G401.6 (cell line): ENCODE data around the gene ACTL10.

ENCODE experiments used
- FAIRE-seq: peaks from 2 replicates; lab custom pipeline; 2012; peaks lifted over from hg19 to GRCh38; lab: Jason Lieb, UNC

ACTL10 gene

DNA sequence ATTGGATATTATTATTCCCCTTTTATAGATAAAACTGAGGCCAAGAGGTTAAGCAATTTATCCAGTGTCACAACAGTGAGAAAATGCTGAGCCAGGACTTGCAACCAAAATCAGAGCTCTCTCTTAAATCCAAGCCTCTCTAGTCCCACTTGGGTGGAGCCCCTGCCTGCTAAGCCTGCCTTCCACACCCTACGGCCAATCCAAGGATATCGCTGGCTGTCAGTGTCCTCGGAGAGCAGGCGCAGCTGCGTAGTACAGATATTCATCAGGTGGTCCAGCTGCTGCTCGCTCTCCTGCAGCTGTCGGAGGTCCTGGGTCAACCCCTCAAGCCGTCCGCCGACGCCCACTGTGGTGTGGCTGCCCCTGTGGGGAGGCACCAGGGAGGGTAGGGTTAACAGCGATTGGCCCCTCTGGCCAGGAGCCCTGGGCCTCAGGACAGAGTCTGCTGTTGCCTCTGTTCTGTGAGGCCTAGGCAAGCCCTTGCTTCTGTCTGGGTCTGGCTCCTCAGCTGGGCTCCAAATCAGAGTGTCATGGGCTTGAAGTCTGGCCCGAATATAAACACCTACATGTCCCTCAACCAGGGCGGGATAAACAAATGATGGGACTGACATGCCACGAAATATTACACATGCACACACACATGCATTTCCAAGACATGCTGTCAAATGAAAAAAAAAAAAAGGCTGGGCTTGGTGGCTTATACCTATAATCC, 11.4 kb downstream of the ACTL10 start:
- no peak for FAIRE-seq

- FAIRE-seq = no peak
Measured at GRCh38 chr20:33679758-33680485, 13.2 kb downstream of the ACTL10 start.

DNA sequence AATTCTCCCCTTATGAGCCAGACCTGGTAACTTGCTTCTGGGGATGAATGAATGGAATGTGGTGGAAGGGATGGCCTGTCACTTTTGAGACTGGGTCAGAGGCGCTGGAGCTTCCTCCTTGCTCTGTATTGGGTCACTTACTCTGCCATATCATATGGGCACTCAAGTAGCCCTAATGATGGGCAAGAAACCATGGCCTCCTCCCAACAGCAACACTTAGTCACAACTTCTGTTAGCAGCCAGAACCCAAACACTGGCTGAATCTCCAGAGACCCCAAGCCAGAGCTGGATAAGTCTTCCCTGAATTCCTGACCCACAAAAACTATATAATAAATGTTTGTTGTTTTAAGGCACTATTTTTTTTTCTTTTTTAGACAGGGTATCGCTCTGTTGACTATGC, 13.9 kb downstream of the ACTL10 start:
- no peak for FAIRE-seq

GRCh38 chr20:33681288-33681687, 14.5 kb downstream of the ACTL10 start:
- no peak for FAIRE-seq

GRCh38 chr20:33681728-33682353, 15.1 kb downstream of the ACTL10 start:
- FAIRE-seq = no peak

GRCh38 chr20:33684533-33685327, 18.0 kb downstream of the ACTL10 start:
- no peak for FAIRE-seq

GRCh38 chr20:33685328-33686099, 18.8 kb downstream of the ACTL10 start:
- no peak for FAIRE-seq

- FAIRE-seq = no peak
Measured at GRCh38 chr20:33686100-33686983, 19.6 kb downstream of the ACTL10 start, which contains the start of gene E2F1. Gene E2F1 (minus strand): TSS chr20:33686385. CDS start chr20:33686264, 121 bp downstream.

DNA sequence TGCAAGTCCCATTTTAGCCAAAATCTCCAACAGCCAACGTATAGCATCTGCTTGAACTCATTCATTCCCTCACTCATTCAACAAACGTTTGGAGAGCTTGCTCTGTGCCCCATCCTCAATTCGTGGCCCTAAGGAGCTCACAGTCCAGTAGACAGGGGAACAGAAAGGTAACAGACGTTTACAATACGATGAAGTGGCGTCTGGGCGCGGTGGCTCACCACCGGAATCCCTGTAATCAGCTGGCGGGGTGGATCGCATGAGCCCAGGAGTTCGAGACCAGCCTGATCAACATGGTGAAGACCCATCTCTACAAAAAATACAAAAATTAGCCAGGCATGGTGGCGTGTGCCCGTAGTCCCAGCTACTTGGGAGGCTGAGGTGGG, 20.2 kb downstream of the ACTL10 start:
- FAIRE-seq = no peak

- no peak for FAIRE-seq
Measured at GRCh38 chr20:33687370-33687915, 20.7 kb downstream of the ACTL10 start.

DNA sequence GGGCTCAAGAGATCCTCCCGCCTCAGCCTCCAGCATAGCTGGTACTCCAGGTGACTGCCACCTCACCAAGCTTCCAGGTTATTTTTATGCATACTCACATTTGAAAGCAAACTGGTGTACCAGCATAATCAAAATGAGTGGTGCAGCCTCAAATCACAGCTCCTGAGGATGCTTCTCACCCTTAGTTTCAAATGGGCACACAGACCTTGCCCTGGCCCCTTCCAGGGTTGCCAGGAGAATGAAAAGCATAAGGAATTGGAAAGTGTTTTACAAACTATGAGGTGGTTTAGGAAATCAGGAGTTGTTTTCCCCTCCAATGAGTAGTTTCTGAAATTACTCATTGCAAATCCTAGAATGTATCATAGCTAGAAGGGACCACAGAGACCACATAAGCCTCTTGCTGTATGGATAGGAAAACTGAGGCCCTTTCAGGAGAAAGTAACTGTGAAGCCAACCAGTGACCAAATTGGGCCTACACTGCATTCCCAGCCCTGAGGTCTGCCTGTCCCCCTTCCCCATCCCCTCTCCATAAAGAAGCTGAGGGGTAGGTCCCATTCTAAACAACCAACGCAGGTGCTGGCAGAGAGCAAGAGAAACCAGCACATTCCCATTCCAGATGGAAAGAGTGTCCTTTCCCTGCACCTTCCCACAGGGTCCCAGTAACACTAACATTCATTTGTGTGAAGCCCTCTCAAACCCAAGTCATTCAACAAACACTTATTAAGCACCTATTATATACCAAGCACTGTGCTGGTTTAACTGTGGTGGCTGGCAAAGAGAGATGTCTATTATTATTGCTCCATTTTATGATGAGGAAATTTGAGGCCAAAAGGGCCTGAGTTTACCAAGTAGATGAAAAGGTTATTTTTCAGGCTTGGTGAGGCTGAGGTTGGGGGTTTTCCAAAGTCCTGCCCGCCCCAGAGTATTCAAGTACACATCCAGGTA, 21.5 kb downstream of the ACTL10 start:
- FAIRE-seq = no peak

DNA sequence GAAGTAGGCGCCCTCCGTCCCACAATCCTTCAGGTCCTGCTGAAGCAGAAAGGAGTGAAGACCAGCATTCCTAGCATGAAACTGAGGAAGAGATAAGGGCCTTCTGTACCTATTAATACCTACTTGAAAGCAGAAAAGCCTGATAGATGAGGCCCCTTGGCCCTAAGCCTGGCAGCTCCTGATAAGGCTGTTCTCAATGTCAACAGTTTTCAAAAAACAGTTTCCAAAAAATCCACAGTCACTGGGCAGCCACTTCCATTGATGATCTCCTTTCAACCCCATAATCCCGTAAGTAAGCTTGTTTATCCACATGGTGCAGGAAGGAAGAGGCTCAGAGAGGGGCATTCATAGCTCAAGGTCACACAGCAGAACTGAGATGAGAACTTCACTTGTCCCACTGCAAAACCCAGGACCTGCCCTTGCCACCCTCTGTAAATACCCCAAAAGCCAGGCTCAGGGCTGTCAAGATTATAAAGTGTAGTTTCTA, 22.2 kb downstream of the ACTL10 start:
- no peak for FAIRE-seq

GRCh38 chr20:33689493-33689892, 22.8 kb downstream of the ACTL10 start:
- FAIRE-seq = no peak

GRCh38 chr20:33689973-33690372, 23.2 kb downstream of the ACTL10 start:
- FAIRE-seq = no peak

DNA sequence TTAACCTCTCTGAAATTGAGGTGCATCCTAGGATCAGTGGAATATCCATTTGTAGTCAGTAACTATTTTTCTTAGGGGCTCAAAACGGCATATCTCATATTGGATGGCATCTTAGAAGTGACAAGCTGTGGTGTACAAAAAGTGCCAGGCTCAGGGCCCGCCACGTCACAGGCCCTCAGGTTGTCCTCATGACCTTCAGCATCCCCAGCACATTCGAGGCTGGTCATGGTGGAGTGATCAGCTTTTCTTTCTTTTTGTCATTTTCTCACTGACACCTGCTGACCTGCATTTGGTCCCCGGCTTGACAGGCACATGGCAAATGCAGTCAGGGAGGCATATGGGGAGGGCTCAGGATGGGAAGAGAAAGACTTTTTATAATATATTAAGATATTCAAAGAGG, 26.5 kb downstream of the ACTL10 start:
- FAIRE-seq = no peak

- FAIRE-seq = no peak
Measured at GRCh38 chr20:33693741-33694638, 27.2 kb downstream of the ACTL10 start.

DNA sequence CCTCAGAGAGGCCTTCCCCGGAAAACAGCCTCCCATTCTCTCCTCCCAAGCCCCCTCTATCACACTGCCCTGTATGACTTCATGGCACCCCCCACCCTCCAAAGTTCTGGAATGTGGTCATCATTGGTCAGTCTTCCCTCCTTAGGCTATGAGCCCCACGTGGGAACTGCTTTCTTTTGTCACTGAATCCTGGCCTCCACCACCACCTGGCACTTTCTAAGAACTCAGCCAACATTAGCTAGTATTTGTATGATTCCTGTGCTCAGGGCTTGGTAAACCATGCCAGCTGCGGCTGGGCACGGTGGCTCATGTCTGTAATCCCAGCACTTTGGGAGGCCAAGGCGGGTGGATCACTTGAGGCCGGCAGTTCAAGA, 27.9 kb downstream of the ACTL10 start:
- FAIRE-seq = no peak

DNA sequence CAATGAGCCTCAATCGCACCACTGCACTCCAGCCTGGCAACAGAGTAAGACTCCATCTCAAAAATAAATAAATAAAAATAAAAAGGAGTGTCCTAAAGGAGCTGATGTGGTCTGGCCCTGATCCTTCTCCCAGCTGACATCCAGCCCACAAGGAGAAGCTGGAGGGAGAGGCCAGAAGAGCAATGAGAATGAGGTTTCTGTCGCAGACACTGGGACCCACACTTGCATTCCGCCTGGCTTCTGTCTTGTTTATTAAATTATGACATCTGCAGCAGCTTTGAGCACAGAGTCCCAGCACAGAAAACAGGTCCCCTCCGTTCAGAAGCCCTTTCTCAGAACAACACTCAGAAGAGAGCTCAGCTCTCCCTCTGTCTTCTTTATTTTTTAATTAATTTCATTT, 29.7 kb downstream of the ACTL10 start:
- no peak for FAIRE-seq
